GM10266 (cell line): ENCODE measurements around the gene TM4SF20.

ENCODE experiments used
- DNase-seq: peaks from one replicate; pipeline ENCODE4 v3.0.0; 2012; ENCODE audit errors: extremely low spot score
- CTCF ChIP-seq: IDR thresholded peaks from 2 replicates; pipeline ENCODE4 v1.5.1; 2012; ENCODE audit warnings: mild to moderate bottlenecking, low read depth; ENCODE audit not compliant: control insufficient read depth, insufficient read depth; ENCODE audit errors: missing control alignments

Gene TM4SF20

GRCh38 chr2:227379095-227379494 is at the start of gene TM4SF20:
TM4SF20 (minus strand) TSS chr2:227379306; CDS start chr2:227379268, 38 bp downstream.
- DNase-seq, result no peak
- no peak for TF ChIP-seq CTCF

GRCh38 chr2:227428731-227429285 is 49.7 kb upstream of the TM4SF20 start:
- TF ChIP-seq CTCF, result no peak

GRCh38 chr2:227423656-227424499 is 44.8 kb upstream of the TM4SF20 start:
- no peak for TF ChIP-seq CTCF
- no peak for DNase-seq

More at GRCh38 chr2:227428731-227429285, 49.7 kb upstream of the TM4SF20 start:
- DNase-seq, result no peak

- DNase-seq, result no peak
- TF ChIP-seq CTCF, result no peak
Observed at GRCh38 chr2:227420087-227421052, 41.3 kb upstream of the TM4SF20 start.

GRCh38 chr2:227416701-227417100 is 37.6 kb upstream of the TM4SF20 start:
- TF ChIP-seq CTCF, result no peak
- no peak for DNase-seq

GRCh38 chr2:227415538-227416424 is 36.7 kb upstream of the TM4SF20 start:
- DNase-seq, result no peak
- TF ChIP-seq CTCF, result no peak
